Peyer's patch (tissue), 4 donors: ENCODE measurements around the gene ADNP2.

Experiments used
- POLR2A ChIP-seq, 2 donors: fragments of 450-650 bp; IDR thresholded peaks; one replicate each; pipeline ENCODE4 v1.5.1; 2017; ENCODE audit warnings: antibody characterized with exemption in 2 of 2, mild to moderate bottlenecking in 2 of 2, moderate library complexity in 2 of 2
- TF ChIP-seq, protein P1 (sequence below), 6 experiments: fragments of 450-650 bp in 4 of 6; fragments of 200-600 bp in 2 of 6; sonication (generic) in 1 of 6; IDR thresholded peaks; one replicate each; pipeline ENCODE4 v1.5.1; 2017 to 2019; ENCODE audit warnings: antibody characterized with exemption in 6 of 6, mild to moderate bottlenecking in 3 of 6, moderate library complexity in 1 of 6

DNA sequence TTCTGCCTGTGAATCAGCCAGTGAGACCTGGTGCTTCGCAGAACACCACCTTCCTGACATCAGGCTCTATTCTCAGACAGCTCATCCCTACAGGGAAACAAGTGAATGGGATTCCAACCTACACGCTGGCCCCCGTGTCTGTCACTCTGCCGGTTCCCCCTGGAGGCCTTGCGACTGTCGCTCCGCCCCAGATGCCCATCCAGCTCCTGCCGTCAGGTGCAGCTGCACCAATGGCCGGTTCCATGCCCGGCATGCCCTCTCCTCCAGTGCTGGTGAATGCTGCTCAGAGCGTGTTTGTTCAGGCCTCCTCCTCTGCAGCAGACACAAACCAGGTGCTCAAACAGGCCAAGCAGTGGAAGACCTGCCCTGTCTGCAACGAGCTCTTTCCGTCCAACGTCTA is 28.1 kb downstream of the ADNP2 start:
- TF ChIP-seq, protein P1, sequence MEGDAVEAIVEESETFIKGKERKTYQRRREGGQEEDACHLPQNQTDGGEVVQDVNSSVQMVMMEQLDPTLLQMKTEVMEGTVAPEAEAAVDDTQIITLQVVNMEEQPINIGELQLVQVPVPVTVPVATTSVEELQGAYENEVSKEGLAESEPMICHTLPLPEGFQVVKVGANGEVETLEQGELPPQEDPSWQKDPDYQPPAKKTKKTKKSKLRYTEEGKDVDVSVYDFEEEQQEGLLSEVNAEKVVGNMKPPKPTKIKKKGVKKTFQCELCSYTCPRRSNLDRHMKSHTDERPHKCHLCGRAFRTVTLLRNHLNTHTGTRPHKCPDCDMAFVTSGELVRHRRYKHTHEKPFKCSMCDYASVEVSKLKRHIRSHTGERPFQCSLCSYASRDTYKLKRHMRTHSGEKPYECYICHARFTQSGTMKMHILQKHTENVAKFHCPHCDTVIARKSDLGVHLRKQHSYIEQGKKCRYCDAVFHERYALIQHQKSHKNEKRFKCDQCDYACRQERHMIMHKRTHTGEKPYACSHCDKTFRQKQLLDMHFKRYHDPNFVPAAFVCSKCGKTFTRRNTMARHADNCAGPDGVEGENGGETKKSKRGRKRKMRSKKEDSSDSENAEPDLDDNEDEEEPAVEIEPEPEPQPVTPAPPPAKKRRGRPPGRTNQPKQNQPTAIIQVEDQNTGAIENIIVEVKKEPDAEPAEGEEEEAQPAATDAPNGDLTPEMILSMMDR (IDR thresholded peaks at IDR 0.05) = no peak
- TF ChIP-seq POLR2A (IDR thresholded peaks at IDR 0.05) = no peak
